Activated CD4-positive, alpha-beta memory T cell treated with anti-CD3 and anti-CD28 coated beads, Interleukin-2, amount 10 ng/mL, durations not matched to agents 7 days and 5 days (primary cell): ENCODE results near the gene TMEM61. TPM values are rescaled to one million over a fixed set of nuclear protein-coding genes. Genes with fewer than 3 reads are reported as not detected.

ENCODE experiments used
- CTCF ChIA-PET: fragments of 350-600 bp; sonication (Branson Sonifier 250); formaldehyde crosslinking; loops from one replicate; lab custom pipeline; 2021; ENCODE audit warnings: antibody characterized with exemption, inconsistent platforms; lab: Charles Lee
- POLR2A ChIA-PET: fragments of 350-600 bp; sonication (Branson Sonifier 250); formaldehyde crosslinking; loops from one replicate; lab custom pipeline; 2021; ENCODE audit warnings: antibody characterized with exemption; lab: Charles Lee
- DNase-seq: peaks from one replicate; pipeline ENCODE4 v3.0.0-alpha.2; 2020
- H3K27ac Mint-ChIP-seq: one replicate; pipeline ENCODE4 v1.8.0; 2021; ENCODE audit warnings: mild to moderate bottlenecking, mixed read lengths
- H3K27me3 Mint-ChIP-seq: one replicate; pipeline ENCODE4 v1.8.0; 2021; ENCODE audit warnings: mixed read lengths
- H3K36me3 Mint-ChIP-seq: one replicate; pipeline ENCODE4 v1.8.0; 2021; ENCODE audit warnings: low read depth, mixed read lengths
- H3K4me1 Mint-ChIP-seq: one replicate; pipeline ENCODE4 v1.8.0; 2021; ENCODE audit warnings: mixed read lengths
- H3K4me3 Mint-ChIP-seq: one replicate; pipeline ENCODE4 v1.8.0; 2021; ENCODE audit warnings: mild to moderate bottlenecking, mixed read lengths
- H3K9me3 Mint-ChIP-seq: one replicate; pipeline ENCODE4 v1.8.0; 2021; ENCODE audit warnings: mixed read lengths
- total RNA-seq, 2 experiments: library from RNA; stranded (reverse); gene quantifications; one replicate each; pipeline ENCODE4 v1.2.3, GENCODE V29; 2021

TMEM61 gene
- total RNA-seq, 2 experiments from 2014 or later: not detected

DNA sequence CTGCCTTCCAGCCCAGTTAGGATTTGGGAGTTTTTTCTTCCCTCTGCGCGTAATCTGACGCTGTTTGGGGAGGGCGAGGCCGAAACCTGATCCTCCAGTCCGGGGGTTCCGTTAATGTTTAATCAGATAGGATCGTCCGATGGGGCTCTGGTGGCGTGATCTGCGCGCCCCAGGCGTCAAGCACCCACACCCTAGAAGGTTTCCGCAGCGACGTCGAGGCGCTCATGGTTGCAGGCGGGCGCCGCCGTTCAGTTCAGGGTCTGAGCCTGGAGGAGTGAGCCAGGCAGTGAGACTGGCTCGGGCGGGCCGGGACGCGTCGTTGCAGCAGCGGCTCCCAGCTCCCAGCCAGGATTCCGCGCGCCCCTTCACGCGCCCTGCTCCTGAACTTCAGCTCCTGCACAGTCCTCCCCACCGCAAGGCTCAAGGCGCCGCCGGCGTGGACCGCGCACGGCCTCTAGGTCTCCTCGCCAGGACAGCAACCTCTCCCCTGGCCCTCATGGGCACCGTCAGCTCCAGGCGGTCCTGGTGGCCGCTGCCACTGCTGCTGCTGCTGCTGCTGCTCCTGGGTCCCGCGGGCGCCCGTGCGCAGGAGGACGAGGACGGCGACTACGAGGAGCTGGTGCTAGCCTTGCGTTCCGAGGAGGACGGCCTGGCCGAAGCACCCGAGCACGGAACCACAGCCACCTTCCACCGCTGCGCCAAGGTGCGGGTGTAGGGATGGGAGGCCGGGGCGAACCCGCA is 59.1 kb downstream of the TMEM61 start, which contains the start of gene PCSK9:
Gene PCSK9 (plus strand): TSS at position 207 of the 741 bp plus-strand sequence. CDS start 290 bp downstream, at position 497.
- no peak for DNase-seq
- no peak within 1 kb of the TSS for H3K4me3 Mint-ChIP-seq
- H3K9me3 Mint-ChIP-seq: no peaks in the 10 kb centered on the region
- ChIA-PET CTCF (interaction anchor here (1.0 kb wide), 1 partner anchor 94 kb away, joined by 3 read pairs; no protein-coding TSS in a partner anchor), POLR2A (no interaction called here)
- no peaks in the 10 kb centered on the region for H3K36me3 Mint-ChIP-seq
- peaks cover 66% of the 10 kb centered on the region for H3K27me3 Mint-ChIP-seq
- no peak within 1 kb of the TSS for H3K27ac Mint-ChIP-seq
- no peaks in the 10 kb centered on the region for H3K4me1 Mint-ChIP-seq

DNA sequence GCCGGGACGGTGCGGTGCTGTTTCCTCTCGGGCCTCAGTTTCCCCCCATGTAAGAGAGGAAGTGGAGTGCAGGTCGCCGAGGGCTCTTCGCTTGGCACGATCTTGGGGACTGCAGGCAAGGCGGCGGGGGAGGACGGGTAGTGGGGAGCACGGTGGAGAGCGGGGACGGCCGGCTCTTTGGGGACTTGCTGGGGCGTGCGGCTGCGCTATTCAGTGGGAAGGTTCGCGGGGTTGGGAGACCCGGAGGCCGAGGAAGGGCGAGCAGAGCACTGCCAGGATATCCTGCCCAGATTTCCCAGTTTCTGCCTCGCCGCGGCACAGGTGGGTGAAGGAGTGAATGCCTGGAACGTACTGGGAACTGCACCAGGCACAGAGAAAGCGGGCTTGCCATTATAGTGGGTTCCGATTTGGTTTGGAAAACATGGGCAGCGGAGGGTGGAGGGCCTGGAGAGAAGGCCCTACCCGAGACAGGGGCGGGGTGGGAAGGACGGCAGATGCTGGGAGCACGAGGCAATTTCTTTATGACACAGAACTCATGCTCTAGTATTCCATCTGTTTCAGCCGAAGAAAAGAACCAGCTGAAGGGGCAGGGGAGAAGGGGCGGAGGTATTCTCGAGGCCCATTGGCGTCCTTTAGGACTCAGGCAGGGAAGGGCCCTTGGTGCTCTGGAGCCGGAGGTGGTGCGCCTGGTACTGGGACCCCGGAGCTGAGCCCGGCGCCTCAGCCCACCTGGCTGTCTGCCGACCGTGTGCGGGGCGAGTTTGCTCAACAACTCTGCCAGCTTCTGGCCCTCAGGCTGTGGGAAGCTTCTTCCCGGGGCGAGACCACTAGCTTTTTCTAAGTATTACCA is 59.9 kb downstream of the TMEM61 start:
- no peak for DNase-seq
- Mint-ChIP-seq H3K27ac (no peak overlapping the region), H3K9me3 (no peaks in the 10 kb centered on the region), H3K4me3 (no peak overlapping the region), H3K27me3 (peaks cover 63% of the 10 kb centered on the region), H3K4me1 (no peaks in the 10 kb centered on the region), H3K36me3 (no peaks in the 10 kb centered on the region)
- CTCF ChIA-PET: no interaction called here
- POLR2A ChIA-PET: no interaction called here

DNA sequence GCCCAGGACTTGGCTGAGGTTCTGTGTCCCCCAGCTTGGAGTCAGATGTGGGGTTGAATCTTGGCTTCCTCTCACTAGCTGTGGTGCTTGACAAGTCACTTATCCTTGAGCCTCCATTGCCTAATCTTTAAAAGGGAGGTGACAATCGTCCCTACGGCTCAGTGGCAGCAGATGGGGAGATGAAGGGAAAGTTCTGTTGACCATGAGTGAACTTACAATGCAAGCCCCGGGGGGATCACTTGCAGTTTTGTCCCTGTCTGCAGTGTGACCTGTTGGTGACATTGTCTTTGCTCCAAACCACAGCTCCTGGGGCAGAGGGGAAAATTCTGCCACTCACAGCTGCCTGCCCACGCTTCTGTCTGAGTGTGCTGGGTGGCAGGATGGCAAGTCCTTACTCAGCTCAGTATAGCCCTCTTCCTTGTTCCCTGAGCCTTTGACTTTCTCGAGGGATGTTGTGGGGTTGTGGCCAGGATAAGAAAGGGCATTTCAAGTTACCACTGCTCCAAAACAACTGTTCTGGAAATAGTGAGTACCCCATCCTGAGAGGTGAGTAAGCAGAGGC is 60.6 kb downstream of the TMEM61 start:
- Mint-ChIP-seq H3K27ac (no peak overlapping the region), H3K9me3 (no peaks in the 10 kb centered on the region), H3K27me3 (peaks cover 58% of the 10 kb centered on the region), H3K4me1 (no peaks in the 10 kb centered on the region), H3K36me3 (no peaks in the 10 kb centered on the region), H3K4me3 (no peak overlapping the region)
- DNase-seq: no peak
- ChIA-PET CTCF (no interaction called here), POLR2A (no interaction called here)

DNA sequence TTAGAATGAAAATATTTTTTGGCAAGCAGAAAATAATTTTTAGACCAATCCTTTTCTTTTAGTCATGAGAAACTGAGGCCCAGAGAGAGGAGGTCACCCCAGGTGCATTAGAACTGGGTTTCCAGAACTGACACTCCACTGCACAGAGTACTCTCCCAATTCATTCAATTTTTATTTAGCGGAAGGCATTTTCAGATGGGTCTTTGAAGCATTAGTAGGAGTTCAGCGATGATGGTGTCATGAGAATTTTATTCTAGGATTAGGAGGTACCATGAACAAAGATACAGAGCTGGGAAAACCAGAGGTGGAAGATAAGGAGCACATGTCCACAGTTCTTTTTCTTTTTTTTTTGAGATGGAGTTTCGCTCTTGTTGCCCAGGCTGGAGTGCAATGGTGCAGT is 61.2 kb downstream of the TMEM61 start:
- Mint-ChIP-seq H3K4me3 (no peak overlapping the region), H3K9me3 (no peaks in the 10 kb centered on the region), H3K36me3 (no peaks in the 10 kb centered on the region), H3K4me1 (no peaks in the 10 kb centered on the region), H3K27me3 (peaks cover 53% of the 10 kb centered on the region), H3K27ac (no peak overlapping the region)
- no peak for DNase-seq
- ChIA-PET POLR2A (no interaction called here), CTCF (no interaction called here)

Other genes starting within 250 kb of the TMEM61 start
- gene PARS2, start 216.1 kb upstream of the TMEM61 start, total RNA-seq: 1 to 10 TPM; 3.3 to 4.0 TPM
- 10 to 100 TPM; 19.8 to 20.9 TPM for gene TTC22, start 179.3 kb upstream of the TMEM61 start, total RNA-seq
- gene DHCR24, start 93.4 kb upstream of the TMEM61 start, total RNA-seq: 100 to 1,000 TPM; 114 to 115 TPM
- under 1 TPM; 0.08 to 0.13 TPM for gene BSND, start 18.3 kb downstream of the TMEM61 start, total RNA-seq
- gene PCSK9, start 58.9 kb downstream of the TMEM61 start, total RNA-seq: under 1 TPM; 0.05 to 0.18 TPM
- 10 to 100 TPM; 34.9 to 35.6 TPM for gene USP24, start 234.7 kb downstream of the TMEM61 start, total RNA-seq